SK-N-SH treated with all-trans-retinoic acid at 6 μM for 48 hours (cell line): ENCODE measurements around the gene GPR65.

Source experiments
- ATAC-seq: fragments of 200-7000 bp; cut with Tn5 transposase; 3 replicates; pipeline ENCODE4 v1.9.1; 2020; ENCODE audit warnings: mild to moderate bottlenecking, moderate library complexity
- ARNTL ChIP-seq: fragments of 450-650 bp; formaldehyde crosslinking; IDR thresholded peaks from 2 replicates; pipeline ENCODE4 v1.5.0; 2020; ENCODE audit warnings: low read depth, mild to moderate bottlenecking, moderate library complexity, borderline replicate concordance
- BACH2 ChIP-seq: fragments of 250-450 bp; sonication (Bioruptor Pico); IDR thresholded peaks from 2 replicates; pipeline ENCODE4 v1.9.0; 2021; ENCODE audit warnings: mild to moderate bottlenecking, borderline replicate concordance
- CSDC2 ChIP-seq: fragments of 250-450 bp; sonication (Bioruptor Pico); IDR thresholded peaks from 2 replicates; pipeline ENCODE4 v1.5.0; 2020; ENCODE audit warnings: mild to moderate bottlenecking, moderate library complexity
- CSRNP3 ChIP-seq: fragments of 250-450 bp; sonication (Bioruptor Pico); IDR thresholded peaks from 2 replicates; pipeline ENCODE4 v1.5.1; 2021; ENCODE audit warnings: mild to moderate bottlenecking, moderate library complexity
- ESRRG ChIP-seq: fragments of 250-450 bp; sonication (Bioruptor Pico); IDR thresholded peaks from 2 replicates; pipeline ENCODE4 v1.6.1; 2021; ENCODE audit warnings: mild to moderate bottlenecking
- GLIS3 ChIP-seq: fragments of 250-450 bp; sonication (Bioruptor Pico); IDR thresholded peaks from 2 replicates; pipeline ENCODE4 v1.5.0; 2020; ENCODE audit warnings: mild to moderate bottlenecking, moderate library complexity
- ISL1 ChIP-seq: fragments of 250-450 bp; sonication (Bioruptor Pico); IDR thresholded peaks from 2 replicates; pipeline ENCODE4 v2.1.2; 2022; ENCODE audit warnings: mild to moderate bottlenecking, moderate library complexity
- OSR1 ChIP-seq: fragments of 250-450 bp; sonication (Bioruptor Pico); IDR thresholded peaks from 2 replicates; pipeline ENCODE4 v1.8.0; 2022; ENCODE audit warnings: moderate library complexity, mild to moderate bottlenecking, inconsistent platforms
- PATZ1 ChIP-seq: fragments of 250-450 bp; sonication (Bioruptor Pico); IDR thresholded peaks from 2 replicates; pipeline ENCODE4 v1.8.0; 2020; ENCODE audit warnings: mild to moderate bottlenecking, moderate library complexity, borderline replicate concordance
- POU6F1 ChIP-seq: fragments of 250-450 bp; sonication (Bioruptor Pico); IDR thresholded peaks from 2 replicates; pipeline ENCODE4 v1.8.0; 2021; ENCODE audit warnings: low read depth, mild to moderate bottlenecking, moderate library complexity, borderline replicate concordance
- PPARA ChIP-seq: fragments of 250-450 bp; sonication (Bioruptor Pico); IDR thresholded peaks from 2 replicates; pipeline ENCODE4 v1.5.0; 2020; ENCODE audit warnings: mild to moderate bottlenecking, borderline replicate concordance
- RARB ChIP-seq: fragments of 250-450 bp; sonication (Bioruptor Pico); IDR thresholded peaks from 2 replicates; pipeline ENCODE4 v1.8.0; 2021; ENCODE audit warnings: mild to moderate bottlenecking, moderate library complexity
- SNAI2 ChIP-seq: fragments of 250-450 bp; sonication (Bioruptor Pico); IDR thresholded peaks from 2 replicates; pipeline ENCODE4 v1.5.0; 2020; ENCODE audit warnings: mild to moderate bottlenecking, moderate library complexity
- TCF4 ChIP-seq: fragments of 250-450 bp; sonication (Bioruptor Pico); IDR thresholded peaks from 2 replicates; pipeline ENCODE4 v1.8.0; 2021; ENCODE audit warnings: mild to moderate bottlenecking, moderate library complexity, borderline replicate concordance
- TOX ChIP-seq: fragments of 250-450 bp; sonication (Bioruptor Pico); IDR thresholded peaks from 2 replicates; pipeline ENCODE4 v1.8.0; 2021; ENCODE audit warnings: mild to moderate bottlenecking, moderate library complexity, borderline replicate concordance
- TSHZ2 ChIP-seq: fragments of 250-450 bp; sonication (Bioruptor Pico); IDR thresholded peaks from 2 replicates; pipeline ENCODE4 v1.5.0; 2020; ENCODE audit warnings: mild to moderate bottlenecking, moderate library complexity
- ZC3H10 ChIP-seq: fragments of 250-450 bp; sonication (Bioruptor Pico); IDR thresholded peaks from 2 replicates; pipeline ENCODE4 v1.5.1; 2021; ENCODE audit warnings: mild to moderate bottlenecking, moderate library complexity
- ZFP3 ChIP-seq: fragments of 250-450 bp; sonication (Bioruptor Pico); IDR thresholded peaks from 2 replicates; pipeline ENCODE4 v1.5.0; 2020; ENCODE audit warnings: mild to moderate bottlenecking, moderate library complexity
- ZFP30 ChIP-seq: fragments of 450-650 bp; formaldehyde crosslinking; IDR thresholded peaks from 2 replicates; pipeline ENCODE4 v1.5.0; 2022; ENCODE audit warnings: mild to moderate bottlenecking, moderate library complexity
- ZNF565 ChIP-seq: fragments of 450-650 bp; formaldehyde crosslinking; conservative IDR thresholded peaks from 2 replicates; pipeline ENCODE4 v1.5.0; 2020; ENCODE audit warnings: low read depth, mild to moderate bottlenecking, moderate library complexity
- ZNF70 ChIP-seq: fragments of 450-650 bp; formaldehyde crosslinking; IDR thresholded peaks from 2 replicates; pipeline ENCODE4 v1.5.0; 2020; ENCODE audit warnings: mild to moderate bottlenecking, moderate library complexity
- ZNF8 ChIP-seq: fragments of 450-650 bp; formaldehyde crosslinking; IDR thresholded peaks from 2 replicates; pipeline ENCODE4 v1.5.0; 2020; ENCODE audit warnings: mild to moderate bottlenecking, moderate library complexity

Gene GPR65

GRCh38 chr14:87990682-87991081 is 14.3 kb upstream of the GPR65 start:
- TF ChIP-seq TOX (CRISPR knock-in tag) (no peak), ESRRG (CRISPR knock-in tag) (no peak), ZFP30 (CRISPR knock-in tag) (no peak), ZNF8 (CRISPR knock-in tag) (no peak), ZNF565 (CRISPR knock-in tag) (no peak), PPARA (CRISPR knock-in tag) (no peak), ARNTL (no peak)
- TF ChIP-seq, all 23 proteins: peak for 0
- ATAC-seq: no peak

GRCh38 chr14:87992346-87992717 is 12.6 kb upstream of the GPR65 start:
- no peak for TF ChIP-seq POU6F1 (CRISPR knock-in tag)
- TF ChIP-seq CSDC2: no peak
- TF ChIP-seq GLIS3 (CRISPR knock-in tag): no peak
- TF ChIP-seq ZNF70 (CRISPR knock-in tag): no peak
- TF ChIP-seq ISL1 (CRISPR knock-in tag): no peak
- TF ChIP-seq TCF4: no peak
- no peak for TF ChIP-seq SNAI2 (CRISPR knock-in tag)
- TF ChIP-seq ZNF8 (CRISPR knock-in tag): no peak
- no peak for TF ChIP-seq RARB (CRISPR knock-in tag)
- no peak for TF ChIP-seq PATZ1
- no peak for TF ChIP-seq PPARA (CRISPR knock-in tag)
- TF ChIP-seq ARNTL: no peak
- no peak for TF ChIP-seq CSRNP3
- no peak for TF ChIP-seq ZNF565 (CRISPR knock-in tag)
- no peak for TF ChIP-seq ZC3H10
- no peak for TF ChIP-seq BACH2 (CRISPR knock-in tag)
- no peak for TF ChIP-seq TSHZ2
- no peak for TF ChIP-seq TOX (CRISPR knock-in tag)
- no peak for TF ChIP-seq ESRRG (CRISPR knock-in tag)
- no peak for TF ChIP-seq OSR1
- no peak; the same call in 1 of the 3 replicates for ATAC-seq

GRCh38 chr14:87992718-87993628 is 12.0 kb upstream of the GPR65 start, which contains the start of gene GALC:
Gene GALC (minus strand): TSS chr14:87993182. CDS start chr14:87993164, 18 bp downstream.
- TF ChIP-seq PPARA (CRISPR knock-in tag) (no peak), SNAI2 (CRISPR knock-in tag) (peak; percentile 29; the same call in 1 of the 2 replicates), ZFP3 (0 out of 2 replicates have a peak, but pooled peaks have one; percentile 46), TSHZ2 (0 out of 2 replicates have a peak, but pooled peaks have one; percentile 9), ZNF70 (CRISPR knock-in tag) (0 out of 2 replicates have a peak, but pooled peaks have one; percentile 35)
- peak; percentile 94 for ATAC-seq
